Measurements from ENCODE around the gene KCTD14.
A peak's percentile ranks its signal among the peaks of the same experiment; 100 is the strongest.
"Not testable (repeated sequence)": the region's sequence is repeated elsewhere in the genome, so short reads cannot be mapped to it uniquely, and the experiment has no call there.

KCTD14 gene

DNA sequence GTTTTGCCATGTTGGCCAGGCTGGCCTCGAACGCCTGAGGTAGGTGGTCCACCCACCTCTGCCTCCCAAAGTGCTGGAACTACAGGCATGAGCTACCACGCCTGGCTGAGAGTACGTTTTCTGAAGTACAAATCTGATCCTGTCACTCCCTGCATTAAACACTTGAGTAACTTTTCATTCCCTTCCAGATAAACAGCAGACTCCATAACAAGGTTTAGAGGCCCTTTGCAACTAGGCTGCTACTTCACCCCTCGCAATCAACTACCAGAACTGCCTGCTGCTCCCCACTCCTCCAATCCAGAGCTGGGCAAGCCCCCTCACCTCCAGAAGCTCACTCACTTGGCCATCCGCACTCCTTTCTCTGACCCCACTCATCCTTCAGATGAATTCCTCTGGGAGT is 1.5 kb downstream of the KCTD14 start:
- DNase-seq (ENCODE audit: low spot score) = no peak

DNA sequence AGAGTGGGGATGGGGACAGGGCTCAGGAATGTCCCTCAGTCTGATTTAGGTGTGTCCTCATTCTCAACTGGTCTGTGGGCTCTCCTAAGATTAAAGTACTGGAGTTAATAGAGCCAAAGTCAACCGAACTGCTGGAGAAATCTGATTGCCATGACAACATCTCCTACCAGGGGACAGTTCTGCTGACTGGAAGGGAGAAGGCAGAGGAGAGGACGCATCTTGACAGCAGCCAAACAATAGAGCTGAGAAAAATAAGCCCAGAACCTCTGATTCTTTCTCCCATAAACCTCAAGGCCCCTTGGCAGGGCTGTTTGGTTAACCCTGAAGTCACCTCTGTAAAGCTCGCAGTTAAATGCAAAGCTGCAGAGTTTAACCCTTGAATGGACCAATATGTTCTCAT is 2.8 kb downstream of the KCTD14 start:
- no peak for DNase-seq (ENCODE audit: low spot score)

DNA sequence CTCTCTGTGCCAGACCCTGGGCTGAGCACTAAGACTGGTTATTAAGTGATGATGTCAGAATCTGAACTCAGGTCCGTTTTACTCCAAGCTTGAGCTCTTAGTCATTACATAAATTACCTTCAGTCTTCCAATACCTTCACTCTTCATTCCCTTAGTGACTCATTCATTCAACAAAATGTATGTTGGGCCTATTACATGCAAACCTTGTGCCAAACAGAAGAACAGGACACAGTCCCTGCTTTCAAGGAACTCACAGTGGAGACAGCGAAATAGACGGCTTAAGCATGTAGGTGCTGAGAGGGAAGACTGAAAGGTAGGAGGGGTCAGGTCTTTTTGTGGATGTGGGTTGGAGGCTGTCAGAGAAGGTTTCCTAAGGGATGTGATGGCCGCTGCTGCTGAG is 3.3 kb downstream of the KCTD14 start:
- no peak for DNase-seq (ENCODE audit: low spot score)

DNA sequence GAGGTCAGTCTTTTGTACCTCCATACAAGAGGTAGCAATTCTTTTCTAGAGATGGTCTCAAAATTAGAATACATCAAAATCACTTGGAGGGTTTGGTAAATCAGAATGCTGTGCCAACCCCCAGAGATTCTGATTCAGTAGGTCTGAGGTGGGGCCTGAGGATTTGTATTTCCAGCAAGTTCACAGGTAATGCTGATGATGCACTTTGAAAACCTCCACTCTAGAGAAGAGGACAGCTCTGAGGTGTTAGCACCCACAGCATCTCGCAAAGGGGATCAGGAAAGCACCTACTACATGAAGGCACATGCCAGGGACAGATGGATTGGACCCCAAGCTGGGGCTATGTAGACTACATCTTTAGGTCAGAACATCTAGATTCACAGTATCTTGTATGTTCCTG is 7.2 kb downstream of the KCTD14 start:
- DNase-seq (ENCODE audit: low spot score) = no peak

DNA sequence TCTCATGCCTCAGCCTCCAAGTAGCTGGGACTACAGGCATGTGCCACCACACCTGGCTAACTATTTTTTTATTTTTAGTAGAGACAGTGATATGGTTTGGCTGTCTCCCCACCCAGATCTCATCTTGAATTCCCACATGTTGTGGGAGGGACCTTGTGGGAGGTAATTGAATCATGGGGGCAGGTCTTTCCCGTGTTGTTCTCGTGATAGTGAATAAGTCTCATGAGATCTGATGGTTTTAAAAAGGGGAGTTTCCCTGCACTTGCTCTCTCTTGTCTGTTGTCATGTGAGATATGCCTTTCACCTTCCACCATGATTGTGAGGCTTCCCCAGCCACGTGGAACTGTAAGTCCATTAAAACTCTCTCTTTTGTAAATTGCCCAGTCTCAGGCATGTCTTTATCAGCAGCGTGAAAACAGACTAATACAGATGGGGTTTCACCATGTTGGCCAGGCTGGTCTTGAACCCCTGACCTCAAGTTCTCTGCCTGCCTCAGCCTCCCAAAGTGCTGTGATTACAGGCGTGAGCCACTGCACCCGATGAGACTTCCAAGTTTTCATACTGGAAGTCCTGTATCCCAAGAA is 8.0 kb downstream of the KCTD14 start:
- DNase-seq (ENCODE audit: low spot score) = not testable (repeated sequence)

DNA sequence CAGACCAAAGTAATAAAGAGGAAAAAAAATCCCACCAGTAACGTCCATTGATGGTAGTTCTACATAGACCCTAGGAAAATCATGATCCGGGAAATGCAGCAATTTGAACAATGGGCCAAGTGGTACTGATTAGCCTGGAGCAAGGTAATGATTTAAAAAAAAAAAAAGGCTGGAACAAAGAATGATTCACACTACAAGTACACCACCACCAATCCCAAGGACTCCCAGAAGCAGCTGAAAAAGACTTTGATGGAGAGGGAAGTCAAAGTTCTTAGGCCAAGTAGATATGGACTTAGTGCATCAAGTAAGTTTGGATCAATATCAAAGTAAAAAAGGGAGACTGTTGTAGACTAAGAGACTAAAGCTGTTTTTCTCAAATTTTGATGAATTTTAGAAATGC is 11.8 kb downstream of the KCTD14 start:
- DNase-seq (ENCODE audit: low spot score) = no peak

DNA sequence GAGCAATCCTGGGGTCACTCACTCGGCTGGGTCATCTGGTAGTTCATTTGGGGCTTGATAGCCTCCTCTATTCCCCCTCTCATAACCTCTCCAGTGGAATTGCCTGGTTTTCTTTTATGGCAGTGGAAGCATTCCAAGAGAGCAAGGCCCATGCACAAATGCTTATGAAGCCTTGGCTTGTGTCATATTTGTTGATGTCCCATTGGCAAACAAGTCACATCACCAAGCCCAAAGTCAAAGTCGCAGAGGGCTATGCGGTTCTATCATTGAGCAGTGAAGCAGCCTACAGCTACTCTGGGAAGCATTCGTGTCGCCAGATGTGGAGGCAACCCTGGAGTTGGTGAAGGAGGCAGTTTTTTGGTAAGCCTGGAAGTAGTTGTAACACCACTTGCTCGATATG is 12.3 kb downstream of the KCTD14 start:
- DNase-seq (ENCODE audit: low spot score) = no peak

DNA sequence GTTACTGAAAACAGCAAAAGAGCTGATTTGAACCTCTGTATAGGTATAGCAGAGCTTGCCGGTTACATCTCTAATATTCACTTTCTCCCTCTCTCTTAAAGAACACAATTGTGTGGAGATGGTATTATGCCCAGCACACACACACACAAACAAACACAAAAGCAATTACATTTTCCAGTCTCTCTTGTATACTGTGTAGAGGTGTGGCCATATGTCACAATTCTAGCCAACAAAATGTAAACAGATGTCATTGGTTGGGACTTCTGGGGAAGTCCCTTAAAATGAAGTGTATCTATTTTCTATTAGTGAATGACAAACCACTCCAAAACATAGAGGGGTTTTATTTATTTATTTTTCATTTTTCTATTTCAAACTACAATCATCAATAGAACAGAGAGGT is 12.8 kb downstream of the KCTD14 start:
- DNase-seq (ENCODE audit: low spot score) = no peak

DNA sequence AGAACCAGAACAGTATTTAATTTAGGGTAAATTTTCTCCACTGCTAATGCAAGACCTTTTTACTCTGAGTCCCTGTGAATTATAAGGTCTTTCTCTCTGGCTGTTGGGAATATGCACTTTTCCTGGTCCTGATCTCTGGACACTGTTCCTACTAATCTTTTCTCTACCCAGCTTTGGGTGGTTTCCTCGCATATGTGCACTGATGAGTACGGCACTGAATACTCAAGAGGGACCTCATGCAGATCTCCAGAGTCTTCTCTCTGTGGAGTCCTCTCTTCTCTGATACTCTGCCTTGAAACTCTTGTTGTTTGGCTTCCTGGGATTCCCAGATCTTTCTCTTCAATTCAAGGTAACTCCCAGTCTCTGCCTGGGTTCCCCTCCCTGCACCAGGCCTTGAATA is 14.0 kb downstream of the KCTD14 start:
- no peak for DNase-seq (ENCODE audit: low spot score)

DNA sequence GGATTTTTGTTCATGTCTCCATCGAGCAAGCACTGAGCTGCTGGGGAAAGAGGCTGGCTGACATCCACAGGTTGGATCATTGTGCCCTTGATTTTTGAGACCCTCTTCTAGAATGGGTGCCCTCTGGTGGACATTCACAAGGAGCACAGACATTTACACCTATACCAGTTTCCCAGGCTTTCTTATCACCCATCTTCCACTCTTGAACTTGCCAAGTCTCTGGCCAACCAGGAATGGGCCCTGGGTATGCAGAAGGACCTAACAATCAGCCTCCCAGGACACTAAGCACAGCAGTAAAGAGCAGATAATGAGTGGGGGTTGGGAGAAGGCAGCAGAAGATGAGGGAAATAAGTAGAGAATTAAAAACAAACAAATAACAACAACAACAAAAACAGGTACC is 22.9 kb downstream of the KCTD14 start:
- peak; percentile 65 for DNase-seq (ENCODE audit: low spot score)

DNA sequence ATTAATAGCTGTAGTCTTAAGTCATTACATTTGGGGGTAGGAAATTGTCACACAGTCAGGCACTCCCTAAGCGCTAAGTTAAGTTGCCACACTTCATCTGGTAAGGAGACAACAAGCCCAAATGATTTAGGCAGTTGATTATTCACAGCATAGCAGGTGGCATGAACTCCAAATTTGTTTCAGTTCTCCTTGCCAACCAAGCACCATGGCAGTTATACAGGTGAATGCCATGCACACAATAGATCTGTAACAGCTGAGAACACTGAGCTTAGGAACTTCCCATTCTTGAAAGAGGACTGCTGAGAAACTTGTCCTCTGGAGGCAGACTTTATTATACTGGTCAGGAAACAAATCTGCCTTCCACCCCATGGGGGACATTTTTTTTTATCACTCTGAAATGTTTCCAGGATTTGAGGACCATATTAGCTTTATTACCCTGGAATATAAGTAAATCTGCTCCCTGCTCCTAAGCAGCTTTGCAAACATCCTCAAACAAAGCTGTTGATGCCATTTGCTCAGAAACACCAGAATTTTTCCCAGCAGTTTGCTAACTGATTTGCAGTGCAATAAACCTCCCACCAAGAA is 23.5 kb downstream of the KCTD14 start:
- no peak for DNase-seq (ENCODE audit: low spot score)

DNA sequence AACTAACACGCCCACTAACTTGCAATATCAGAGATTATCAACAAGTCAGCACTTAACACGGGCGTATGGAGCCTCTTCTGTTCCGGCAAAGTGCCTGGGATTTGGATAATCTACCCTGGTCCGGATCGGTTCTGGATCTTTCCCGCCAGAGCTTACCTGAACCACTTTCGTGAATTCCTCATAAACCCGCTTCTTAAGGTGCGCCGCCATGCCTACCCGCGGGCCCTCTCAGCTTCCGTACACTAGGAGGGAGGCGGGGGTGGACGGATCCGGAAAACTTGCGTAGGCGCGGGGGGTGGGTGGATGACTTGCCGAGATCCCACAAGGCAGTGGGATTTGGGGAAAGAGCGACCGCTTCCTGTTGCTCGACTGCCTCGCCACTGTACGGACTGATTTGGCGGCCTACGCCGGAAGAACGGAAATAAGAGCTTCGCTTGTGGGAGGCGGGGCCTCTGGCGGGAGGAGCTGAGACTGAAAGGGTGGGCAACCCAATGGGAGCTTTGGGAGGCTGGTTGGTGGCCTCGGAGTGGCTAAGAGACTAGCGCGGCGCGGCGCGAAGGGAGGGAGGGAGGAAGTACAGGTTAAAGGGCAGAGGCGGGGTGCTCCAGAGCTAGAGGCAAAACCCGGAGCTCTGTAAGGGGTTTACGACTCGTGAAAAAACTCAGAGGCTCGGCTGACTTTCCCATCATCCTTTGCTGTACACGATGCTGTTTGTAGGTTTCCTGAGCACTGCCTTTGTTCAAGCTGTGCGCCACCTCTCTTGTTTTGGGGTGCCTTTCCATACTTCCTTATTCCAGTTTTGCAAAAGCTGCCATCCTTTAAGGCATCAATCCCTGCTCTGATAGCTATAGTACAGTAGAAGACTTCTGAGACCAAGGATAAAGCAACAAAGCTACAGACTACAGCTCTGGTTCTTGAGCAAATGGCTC is 28.4 kb downstream of the KCTD14 start, which contains the start of gene INTS4:
TSS of gene INTS4 (minus strand) at position 235 of the 929 bp plus-strand sequence. CDS start at position 210, 25 bp downstream.
- peak; percentile 91 for DNase-seq (ENCODE audit: low spot score)

DNA sequence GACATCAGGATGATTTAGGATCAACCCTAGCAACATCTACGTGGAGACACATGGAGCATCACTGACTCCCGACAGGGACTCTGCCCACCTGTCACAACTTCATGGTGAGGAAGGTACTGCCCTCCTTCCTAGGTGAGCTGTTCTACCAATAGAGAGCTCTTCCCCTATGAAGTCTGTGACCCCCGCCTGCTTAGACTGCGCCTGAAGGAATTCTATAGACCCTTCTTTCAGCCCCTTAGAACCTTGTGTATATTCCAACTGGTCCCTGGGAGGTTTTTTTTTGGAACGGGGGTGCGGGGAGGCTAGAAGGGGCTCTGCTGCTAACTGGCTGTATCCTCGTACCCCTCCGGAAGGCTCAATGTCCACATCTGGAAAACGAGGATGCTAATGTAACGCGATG is 29.2 kb downstream of the KCTD14 start:
- DNase-seq (ENCODE audit: low spot score) = no peak

DNA sequence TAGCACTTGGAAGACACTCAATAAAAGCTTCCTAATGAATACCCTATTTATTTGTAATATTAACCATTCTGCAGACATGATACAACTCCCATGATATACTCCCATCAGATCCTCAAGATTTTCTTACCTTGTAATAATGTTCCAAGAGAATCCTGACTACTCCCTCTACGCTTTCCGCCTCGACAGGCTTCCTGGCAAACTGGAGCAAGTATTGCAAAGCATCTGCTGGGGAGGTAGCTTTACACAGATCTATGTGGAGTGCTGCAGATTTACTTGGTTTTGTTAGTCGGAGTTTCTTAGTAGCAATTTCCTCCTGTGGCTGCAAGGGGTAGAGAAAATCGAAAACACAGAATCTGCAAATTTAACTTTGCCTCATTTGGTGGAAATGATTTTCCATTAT is 32.1 kb downstream of the KCTD14 start:
- no peak for DNase-seq (ENCODE audit: low spot score)

DNA sequence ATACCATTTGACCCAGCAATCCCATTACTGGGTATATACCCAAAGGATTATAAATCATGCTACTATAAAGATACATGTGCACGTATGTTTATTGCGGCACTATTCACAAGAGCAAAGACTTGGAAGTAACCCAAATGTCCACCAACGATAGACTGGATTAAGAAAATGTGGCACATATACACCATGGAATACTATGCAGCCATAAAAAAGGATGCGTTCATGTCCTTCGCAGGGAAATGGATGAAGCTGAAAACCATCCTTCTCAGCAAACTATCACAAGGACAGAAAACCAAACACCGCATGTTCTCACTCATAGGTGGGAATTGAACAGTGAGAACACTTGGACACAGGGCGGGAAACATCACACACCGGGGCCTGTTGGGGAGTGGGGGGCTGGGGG is 36.6 kb downstream of the KCTD14 start:
- DNase-seq (ENCODE audit: low spot score) = not testable (repeated sequence)

DNA sequence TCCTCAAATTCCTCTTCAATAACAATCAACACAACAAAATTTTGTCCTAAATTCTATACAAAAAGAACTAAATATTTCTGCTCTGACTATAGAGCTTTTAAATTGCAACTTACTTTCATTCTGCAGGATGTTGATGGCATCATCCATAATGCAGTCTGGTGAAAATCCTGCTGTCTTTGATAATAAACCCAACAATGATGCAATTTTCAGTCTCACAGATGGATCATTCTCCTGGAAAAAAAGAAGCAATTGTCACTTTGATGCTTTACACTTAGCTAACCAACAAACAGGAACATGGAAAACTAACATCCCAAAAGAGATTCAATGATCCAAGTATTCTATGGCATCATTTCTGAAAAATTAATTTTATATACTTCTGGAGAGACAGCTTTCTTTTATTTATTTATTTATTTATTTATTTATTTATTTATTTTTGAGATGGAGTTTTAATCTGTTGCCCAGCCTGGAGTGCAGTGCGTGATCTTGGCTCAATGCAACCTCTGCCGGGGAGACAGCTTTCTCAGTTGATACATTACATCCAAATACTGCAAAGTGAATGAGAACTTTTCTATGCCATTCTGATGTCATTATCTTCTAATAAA is 41.6 kb downstream of the KCTD14 start:
- no peak for DNase-seq (ENCODE audit: low spot score)

DNA sequence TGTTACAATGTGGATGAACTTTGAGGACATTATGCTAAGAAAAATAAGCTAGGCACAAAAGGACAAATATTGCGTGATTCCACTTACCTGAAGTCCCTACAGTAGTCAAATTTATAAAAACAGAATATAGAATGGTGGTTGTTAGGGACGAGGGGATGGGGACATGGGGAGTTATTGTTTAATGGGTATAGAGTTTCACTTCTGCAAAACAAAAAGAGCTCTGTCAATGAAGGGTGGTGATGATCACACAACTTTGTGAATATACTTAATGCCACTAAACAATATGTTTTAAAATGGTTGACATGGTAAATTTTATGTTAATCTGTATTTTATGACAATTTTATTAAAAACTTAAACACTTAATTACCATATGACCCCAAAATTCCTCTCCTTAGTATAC is 54.7 kb downstream of the KCTD14 start:
- DNase-seq (ENCODE audit: low spot score) = no peak

DNA sequence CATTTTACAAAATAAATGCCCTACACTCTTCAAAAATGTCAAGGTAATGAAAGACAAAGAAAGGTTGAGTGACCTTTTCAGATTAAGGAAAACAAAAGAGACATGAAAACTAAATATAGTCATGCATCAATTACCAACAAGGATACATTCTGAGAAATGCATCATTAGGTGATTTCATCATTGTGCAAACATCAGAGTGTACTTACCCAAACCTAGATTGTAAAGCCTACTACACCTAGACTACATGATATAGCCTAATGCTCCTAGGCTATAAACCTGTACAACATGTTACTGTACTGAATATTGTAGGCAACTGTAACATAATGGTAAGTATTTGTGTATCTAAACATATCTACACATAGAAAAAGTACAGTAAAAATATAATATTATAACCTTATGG is 55.3 kb downstream of the KCTD14 start:
- DNase-seq (ENCODE audit: low spot score) = no peak

DNA sequence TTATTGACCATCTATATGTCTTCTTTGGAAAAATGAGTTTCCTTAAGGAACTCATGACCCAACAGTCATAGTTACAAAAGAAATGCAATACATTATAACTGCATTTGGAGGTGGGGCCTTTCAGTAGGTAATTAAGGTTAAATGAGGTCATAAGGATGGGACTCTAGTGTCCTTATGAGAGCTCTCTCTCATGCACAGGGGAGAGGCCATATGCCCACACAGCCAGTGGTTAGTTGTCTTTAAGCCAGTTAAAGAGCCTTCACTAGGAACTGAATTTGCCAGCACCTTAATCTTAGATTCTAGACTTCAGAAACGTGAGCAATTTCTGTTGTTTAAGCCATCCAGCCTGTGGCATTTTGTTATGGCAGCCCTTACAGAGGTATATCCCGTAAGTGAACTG is 56.0 kb downstream of the KCTD14 start:
- DNase-seq (ENCODE audit: low spot score) = no peak

DNA sequence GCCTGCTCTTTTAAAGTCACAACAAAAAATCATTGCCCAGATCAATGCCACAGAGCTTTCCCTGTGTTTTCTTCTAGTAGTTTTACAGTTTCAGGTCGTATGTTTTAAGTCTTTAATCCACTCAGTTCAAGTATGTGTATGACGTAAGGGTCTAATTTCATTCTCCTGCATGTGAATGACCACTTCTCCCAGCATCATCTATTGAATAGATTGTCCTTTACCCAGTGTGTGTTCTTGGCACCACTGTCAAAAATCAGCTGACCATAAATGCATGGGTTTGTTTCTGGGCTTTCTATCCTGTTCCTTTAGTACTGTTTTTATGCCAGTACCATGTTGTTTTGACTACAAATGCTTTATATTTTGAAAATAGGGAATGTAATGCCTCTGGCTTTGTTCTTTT is 56.7 kb downstream of the KCTD14 start:
- no peak for DNase-seq (ENCODE audit: low spot score)

Data from hematopoietic multipotent progenitor cell treated with erythropoietin and hydrocortisone succinate and interleukin-3 and kit ligand, for 17 days (in vitro differentiated cells).